Activated T-cell treated with anti-CD3 and anti-CD28 coated beads, Interleukin-2, amount 50 U/mL, for 1 hour (primary cell): ENCODE measurements around the gene TBC1D24.

Source experiments
- DNase-seq: peaks from one replicate; pipeline ENCODE4 v3.0.0-alpha.2; 2020

Gene TBC1D24

GRCh38 chr16:2450975-2451381 lies 23.9 kb upstream of the TBC1D24 start:
- no peak for DNase-seq

GRCh38 chr16:2451851-2452320 lies 23.0 kb upstream of the TBC1D24 start:
- DNase-seq: no peak

GRCh38 chr16:2452650-2453049 lies 22.3 kb upstream of the TBC1D24 start:
- no peak for DNase-seq

GRCh38 chr16:2455081-2455845 lies 19.7 kb upstream of the TBC1D24 start:
- no peak for DNase-seq

- DNase-seq: no peak
Observed at GRCh38 chr16:2456551-2457153, 18.3 kb upstream of the TBC1D24 start.

- no peak for DNase-seq
Observed at GRCh38 chr16:2457267-2457666, 17.7 kb upstream of the TBC1D24 start.

GRCh38 chr16:2457946-2458345 lies 17.0 kb upstream of the TBC1D24 start:
- DNase-seq: no peak

- DNase-seq: no peak
Observed at GRCh38 chr16:2458887-2459646, 15.9 kb upstream of the TBC1D24 start.

- DNase-seq: peak; percentile 95
Observed at GRCh38 chr16:2459647-2460390, 15.1 kb upstream of the TBC1D24 start, which contains the start of gene TEDC2. TSS of gene TEDC2 (plus strand) at chr16:2460109. CDS start at chr16:2460145, 36 bp downstream.

- no peak for DNase-seq
Observed at GRCh38 chr16:2460391-2460713, 14.6 kb upstream of the TBC1D24 start.

- no peak for DNase-seq
Observed at GRCh38 chr16:2460916-2461315, 14.0 kb upstream of the TBC1D24 start.

- DNase-seq: no peak
Observed at GRCh38 chr16:2462031-2462866, 12.7 kb upstream of the TBC1D24 start.

GRCh38 chr16:2464333-2464732 lies 10.6 kb upstream of the TBC1D24 start:
- no peak for DNase-seq

GRCh38 chr16:2465653-2466415 lies 9.1 kb upstream of the TBC1D24 start:
- DNase-seq: no peak

GRCh38 chr16:2466667-2467527 lies 8.0 kb upstream of the TBC1D24 start:
- DNase-seq: no peak

GRCh38 chr16:2467528-2468232 lies 7.2 kb upstream of the TBC1D24 start:
- DNase-seq: no peak

- no peak for DNase-seq
Observed at GRCh38 chr16:2468233-2468724, 6.6 kb upstream of the TBC1D24 start.

- no peak for DNase-seq
Observed at GRCh38 chr16:2468725-2469398, 6.1 kb upstream of the TBC1D24 start.
